ENCODE results near the gene UNC80.

Gene UNC80

DNA sequence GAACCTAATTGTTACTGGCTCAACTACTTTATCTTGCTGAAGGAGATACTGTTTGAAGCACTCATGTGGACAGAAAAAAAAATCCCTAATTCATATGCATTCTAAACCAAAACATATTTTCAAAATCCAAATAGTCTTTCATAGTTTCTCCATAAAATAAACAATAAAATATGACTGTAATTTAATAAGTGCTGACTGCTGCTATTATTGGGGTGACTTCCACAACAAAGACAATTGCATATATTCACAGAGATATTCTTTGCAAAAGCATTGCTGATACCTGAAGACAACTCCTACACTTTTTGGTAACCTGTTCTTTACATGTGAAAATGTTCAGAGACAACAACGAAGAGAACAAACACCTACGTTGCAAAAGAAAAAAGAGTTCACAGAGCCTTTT, 157.7 kb downstream of the UNC80 start:
- no peak overlapping the region for H3K4me3 ChIP-seq (ENCODE audit: severe bottlenecking)
- no peak for DNase-seq (ENCODE audit: low spot score)
- no peak overlapping the region for H3K27ac ChIP-seq (ENCODE audit: poor library complexity, severe bottlenecking)
- no peak for ATAC-seq (ENCODE audit: low read depth)
- no peaks in the 10 kb centered on the region for H3K27me3 ChIP-seq (ENCODE audit: insufficient read depth, poor library complexity, severe bottlenecking)
- H3K36me3 ChIP-seq (ENCODE audit: low read depth) = no peaks in the 10 kb centered on the region
- TF ChIP-seq, protein P1, sequence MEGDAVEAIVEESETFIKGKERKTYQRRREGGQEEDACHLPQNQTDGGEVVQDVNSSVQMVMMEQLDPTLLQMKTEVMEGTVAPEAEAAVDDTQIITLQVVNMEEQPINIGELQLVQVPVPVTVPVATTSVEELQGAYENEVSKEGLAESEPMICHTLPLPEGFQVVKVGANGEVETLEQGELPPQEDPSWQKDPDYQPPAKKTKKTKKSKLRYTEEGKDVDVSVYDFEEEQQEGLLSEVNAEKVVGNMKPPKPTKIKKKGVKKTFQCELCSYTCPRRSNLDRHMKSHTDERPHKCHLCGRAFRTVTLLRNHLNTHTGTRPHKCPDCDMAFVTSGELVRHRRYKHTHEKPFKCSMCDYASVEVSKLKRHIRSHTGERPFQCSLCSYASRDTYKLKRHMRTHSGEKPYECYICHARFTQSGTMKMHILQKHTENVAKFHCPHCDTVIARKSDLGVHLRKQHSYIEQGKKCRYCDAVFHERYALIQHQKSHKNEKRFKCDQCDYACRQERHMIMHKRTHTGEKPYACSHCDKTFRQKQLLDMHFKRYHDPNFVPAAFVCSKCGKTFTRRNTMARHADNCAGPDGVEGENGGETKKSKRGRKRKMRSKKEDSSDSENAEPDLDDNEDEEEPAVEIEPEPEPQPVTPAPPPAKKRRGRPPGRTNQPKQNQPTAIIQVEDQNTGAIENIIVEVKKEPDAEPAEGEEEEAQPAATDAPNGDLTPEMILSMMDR (IDR thresholded peaks at IDR 0.05; ENCODE audit: poor library complexity, severe bottlenecking) = no peak
- peaks cover 2% of the 10 kb centered on the region for H3K4me1 ChIP-seq (ENCODE audit: insufficient read depth, poor library complexity, severe bottlenecking)
- H3K9me3 ChIP-seq (ENCODE audit: severe bottlenecking) = no peaks in the 10 kb centered on the region

DNA sequence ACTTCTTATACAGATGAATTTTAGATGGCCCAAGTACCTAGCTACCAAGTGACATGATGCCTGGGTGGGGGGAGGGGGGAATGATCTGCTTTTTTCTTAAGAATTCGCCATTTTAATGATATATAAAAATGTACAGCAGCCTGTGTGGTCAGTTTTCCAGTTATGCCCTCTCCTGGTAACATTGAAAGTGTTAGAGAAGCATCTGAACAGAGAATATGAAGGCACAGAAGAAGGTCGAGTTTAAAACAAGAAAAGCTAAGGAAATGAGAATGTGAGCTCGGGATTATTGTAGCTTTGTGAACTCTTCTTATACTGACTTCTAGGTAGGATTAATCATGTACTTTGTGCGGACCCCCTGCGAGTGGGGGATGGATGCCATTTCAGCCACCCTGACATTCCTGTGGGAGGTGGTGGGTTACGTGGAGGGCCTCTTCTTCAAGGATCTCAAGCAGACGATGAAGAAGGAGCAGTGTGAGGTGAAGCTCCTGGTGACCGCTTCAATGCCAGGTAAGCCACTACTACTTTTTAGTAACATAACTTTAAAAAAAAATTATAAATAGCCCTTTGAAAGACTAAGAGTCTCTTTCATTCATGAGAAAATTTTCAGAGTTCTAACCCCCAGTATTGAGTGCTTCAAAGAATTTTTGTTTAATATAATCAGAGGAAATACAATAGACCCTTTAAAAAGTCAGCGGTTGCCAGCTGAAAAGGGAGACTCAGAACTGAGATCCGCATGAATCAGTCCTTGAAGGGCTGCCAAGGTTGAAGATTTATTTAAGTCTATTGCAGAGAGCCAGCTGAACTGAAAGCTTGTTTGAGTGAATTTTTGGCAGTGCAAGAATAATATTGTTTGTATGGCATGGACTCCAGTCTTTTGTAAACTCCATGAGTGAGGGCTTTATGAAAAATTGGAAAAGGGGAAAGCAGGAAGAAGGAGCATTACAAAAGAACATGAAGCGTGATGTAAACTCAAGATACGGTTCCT, 162.2 kb downstream of the UNC80 start:
- no peaks in the 10 kb centered on the region for H3K9me3 ChIP-seq (ENCODE audit: severe bottlenecking)
- peaks cover 3% of the 10 kb centered on the region for H3K4me1 ChIP-seq (ENCODE audit: insufficient read depth, poor library complexity, severe bottlenecking)
- no peak overlapping the region for H3K4me3 ChIP-seq (ENCODE audit: severe bottlenecking)
- DNase-seq (ENCODE audit: low spot score) (no peak), ATAC-seq (ENCODE audit: low read depth) (peak; percentile 85)
- H3K27me3 ChIP-seq (ENCODE audit: insufficient read depth, poor library complexity, severe bottlenecking) = no peaks in the 10 kb centered on the region
- TF ChIP-seq, protein P1 (IDR thresholded peaks at IDR 0.05; ENCODE audit: poor library complexity, severe bottlenecking) = no peak
- H3K36me3 ChIP-seq (ENCODE audit: low read depth) = no peaks in the 10 kb centered on the region
- no peak overlapping the region for H3K27ac ChIP-seq (ENCODE audit: poor library complexity, severe bottlenecking)

DNA sequence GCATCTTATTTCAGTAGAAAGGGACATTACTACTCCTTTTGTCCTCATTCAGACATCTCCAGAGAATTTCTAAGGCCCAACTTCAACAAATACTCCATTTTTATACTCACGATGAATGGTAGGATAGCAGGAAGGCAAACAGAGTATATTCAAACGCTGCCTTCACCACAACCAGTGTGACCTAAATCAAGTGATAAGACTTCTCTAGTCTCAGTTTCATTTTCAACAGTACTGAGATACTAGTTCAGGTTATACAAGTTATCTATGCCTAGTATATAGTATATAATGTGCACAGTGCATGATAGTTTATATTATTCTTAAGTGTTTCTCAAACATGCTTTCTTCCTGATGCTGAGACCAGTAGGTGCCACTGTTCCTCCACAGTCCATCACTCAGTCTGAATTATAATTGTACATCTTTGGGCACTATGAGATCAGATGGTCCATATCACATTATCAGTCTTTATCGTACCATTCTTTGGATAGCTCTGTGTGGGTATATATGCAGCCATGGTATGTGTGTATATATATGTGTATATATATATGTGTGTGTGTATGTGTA, 164.6 kb downstream of the UNC80 start:
- Histone ChIP-seq H3K36me3 (ENCODE audit: low read depth) (no peaks in the 10 kb centered on the region), H3K27me3 (ENCODE audit: insufficient read depth, poor library complexity, severe bottlenecking) (no peaks in the 10 kb centered on the region), H3K27ac (ENCODE audit: poor library complexity, severe bottlenecking) (no peak overlapping the region), H3K4me1 (ENCODE audit: insufficient read depth, poor library complexity, severe bottlenecking) (peaks cover 3% of the 10 kb centered on the region), H3K4me3 (ENCODE audit: severe bottlenecking) (no peak overlapping the region), H3K9me3 (ENCODE audit: severe bottlenecking) (no peaks in the 10 kb centered on the region)
- TF ChIP-seq, protein P1 (IDR thresholded peaks at IDR 0.05; ENCODE audit: poor library complexity, severe bottlenecking) = peak; percentile 34
- DNase-seq (ENCODE audit: low spot score) (no peak), ATAC-seq (ENCODE audit: low read depth) (no peak)

DNA sequence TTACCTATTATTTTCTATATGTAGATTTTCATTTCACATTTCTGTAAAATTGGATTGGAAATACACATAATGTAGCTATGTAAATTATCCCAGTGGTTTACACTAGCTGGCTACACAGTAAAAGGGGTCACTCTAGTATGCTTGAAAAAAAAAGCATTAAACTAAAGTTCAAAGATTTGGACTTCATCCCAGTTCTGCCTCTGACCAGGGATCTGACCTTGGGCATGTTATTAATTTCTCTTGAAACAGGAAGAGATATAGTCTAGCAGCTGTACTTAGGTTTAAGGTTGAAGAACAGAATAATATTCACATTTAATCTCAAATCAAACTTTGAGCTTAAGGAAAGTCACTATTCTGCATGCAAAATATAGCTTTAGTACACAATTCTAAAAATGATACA, 166.3 kb downstream of the UNC80 start:
- no peak overlapping the region for H3K4me3 ChIP-seq (ENCODE audit: severe bottlenecking)
- peaks cover 3% of the 10 kb centered on the region for H3K4me1 ChIP-seq (ENCODE audit: insufficient read depth, poor library complexity, severe bottlenecking)
- no peaks in the 10 kb centered on the region for H3K27me3 ChIP-seq (ENCODE audit: insufficient read depth, poor library complexity, severe bottlenecking)
- DNase-seq (ENCODE audit: low spot score) = no peak
- ATAC-seq (ENCODE audit: low read depth) = no peak
- H3K27ac ChIP-seq (ENCODE audit: poor library complexity, severe bottlenecking) = no peak overlapping the region
- no peaks in the 10 kb centered on the region for H3K36me3 ChIP-seq (ENCODE audit: low read depth)
- TF ChIP-seq, protein P1 (IDR thresholded peaks at IDR 0.05; ENCODE audit: poor library complexity, severe bottlenecking) = no peak
- no peaks in the 10 kb centered on the region for H3K9me3 ChIP-seq (ENCODE audit: severe bottlenecking)
